Uterus (tissue), 2 donors: ENCODE measurements around the gene CTIF.

ENCODE experiments used
- CTCF ChIP-seq, 4 experiments: fragments of 200-600 bp in 2 of 4; fragments of 450-650 bp in 2 of 4; sonication (generic) in 2 of 4; IDR thresholded peaks; one replicate each; pipeline ENCODE4 v1.5.1; 2016 to 2019; ENCODE audit warnings: antibody characterized with exemption in 4 of 4, mild to moderate bottlenecking in 2 of 4, moderate library complexity in 1 of 4
- POLR2A ChIP-seq, 2 donors: fragments of 450-650 bp; IDR thresholded peaks; one replicate each; pipeline ENCODE4 v1.6.1; 2016; ENCODE audit warnings: antibody characterized with exemption in 2 of 2, mild to moderate bottlenecking in 1 of 2, moderate library complexity in 1 of 2

GRCh38 chr18:48761582-48761981 is 222.8 kb downstream of the CTIF start:
- TF ChIP-seq CTCF (IDR thresholded peaks at IDR 0.05) (no peak), POLR2A (IDR thresholded peaks at IDR 0.05) (no peak)
